ENCODE results near the gene KCNJ1.

KCNJ1 gene

GRCh38 chr11:128846985-128847384 is 20.1 kb downstream of the KCNJ1 start:
- DNase-seq, result no peak

GRCh38 chr11:128845334-128845780 is 21.7 kb downstream of the KCNJ1 start:
- no peak for DNase-seq

GRCh38 chr11:128843198-128843785 is 23.8 kb downstream of the KCNJ1 start:
- no peak for DNase-seq

- DNase-seq, result no peak
These were observed 25.5 kb downstream of the KCNJ1 start for GRCh38 chr11:128841461-128842072.

- DNase-seq, result no peak
These were observed 26.3 kb downstream of the KCNJ1 start for GRCh38 chr11:128840783-128841182.

GRCh38 chr11:128840137-128840536 is 27.0 kb downstream of the KCNJ1 start:
- DNase-seq, result no peak

- DNase-seq, result no peak
These were observed 28.0 kb downstream of the KCNJ1 start for GRCh38 chr11:128839081-128839480.

- no peak for DNase-seq
These were observed 29.5 kb downstream of the KCNJ1 start for GRCh38 chr11:128837627-128838026.

GRCh38 chr11:128835741-128836430 is 31.2 kb downstream of the KCNJ1 start:
- DNase-seq, result no peak

- DNase-seq, result no peak
These were observed 32.9 kb downstream of the KCNJ1 start for GRCh38 chr11:128834157-128834556.

GRCh38 chr11:128832121-128832497 is 35.0 kb downstream of the KCNJ1 start:
- DNase-seq, result no peak

GRCh38 chr11:128831174-128832120 is 35.6 kb downstream of the KCNJ1 start:
- DNase-seq, result peak; percentile 15

GRCh38 chr11:128830290-128831173 is 36.6 kb downstream of the KCNJ1 start:
- no peak for DNase-seq

- DNase-seq, result no peak
These were observed 38.7 kb downstream of the KCNJ1 start for GRCh38 chr11:128828350-128828749.

- no peak for DNase-seq
These were observed 39.8 kb downstream of the KCNJ1 start for GRCh38 chr11:128827191-128827893.

GRCh38 chr11:128825050-128825784 is 41.9 kb downstream of the KCNJ1 start:
- no peak for DNase-seq

GRCh38 chr11:128824191-128825049 is 42.7 kb downstream of the KCNJ1 start:
- no peak for DNase-seq

- DNase-seq, result no peak
These were observed 43.3 kb downstream of the KCNJ1 start for GRCh38 chr11:128823753-128824152.

GRCh38 chr11:128822130-128822529 is 45.0 kb downstream of the KCNJ1 start:
- no peak for DNase-seq

- DNase-seq, result no peak
These were observed 45.5 kb downstream of the KCNJ1 start for GRCh38 chr11:128821556-128821955.
